HEK293T (cell line): ENCODE measurements around the gene OR52B2.

ENCODE experiments used
- BHLHE40 ChIP-seq: fragments of 450-650 bp; IDR thresholded peaks from 2 replicates; pipeline ENCODE4 v1.6.1; 2016; ENCODE audit warnings: mild to moderate bottlenecking, moderate library complexity, borderline replicate concordance
- CTBP1 ChIP-seq: fragments of 450-650 bp; IDR thresholded peaks from 2 replicates; pipeline ENCODE4 v1.6.1; 2016; ENCODE audit warnings: borderline replicate concordance
- ELF4 ChIP-seq: fragments of 450-650 bp; IDR thresholded peaks from 2 replicates; pipeline ENCODE4 v1.6.1; 2017; ENCODE audit warnings: antibody characterized with exemption
- SP1 ChIP-seq: fragments of 450-650 bp; IDR thresholded peaks from 2 replicates; pipeline ENCODE4 v1.6.1; 2017
- ZNF384 ChIP-seq: fragments of 450-650 bp; IDR thresholded peaks from 2 replicates; pipeline ENCODE4 v1.6.1; 2016

- no peak for TF ChIP-seq CTBP1
- no peak for TF ChIP-seq SP1
- no peak for TF ChIP-seq BHLHE40
- no peak for TF ChIP-seq ZNF384
- no peak for TF ChIP-seq ELF4
Measured at GRCh38 chr11:6210274-6210955, 40.3 kb upstream of the OR52B2 start.
